ENCODE data around the gene STK10. TPM values are rescaled to one million over a fixed set of nuclear protein-coding genes. Genes with fewer than 3 reads are reported as not detected.

The STK10 gene
- total RNA-seq, 1 experiment from 2014 or later = 25.7 TPM

DNA sequence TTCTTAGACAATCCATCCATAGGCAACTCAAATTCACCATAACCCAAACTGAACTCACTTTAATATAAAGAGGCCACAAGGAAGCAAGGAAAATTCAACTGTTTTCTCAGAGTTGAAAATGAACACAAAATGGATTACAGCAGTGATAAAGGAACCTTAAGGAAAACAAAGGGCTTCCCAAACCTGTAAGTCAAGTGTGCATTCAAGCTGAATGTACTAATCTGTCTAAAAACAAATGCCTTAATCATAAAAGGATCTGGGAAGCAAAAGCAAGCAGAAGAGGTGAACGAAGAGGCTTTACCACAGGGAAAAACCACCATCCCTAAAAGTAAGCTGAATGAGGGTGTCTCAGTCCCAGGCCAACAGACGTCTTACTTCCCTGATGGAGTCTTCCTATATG lies 195.2 kb downstream of the STK10 start:
- Histone ChIP-seq H3F3A (ENCODE audit: low read length, unreplicated experiment) (peaks cover 8% of the 10 kb centered on the region), H3K27ac (ENCODE audit: low read length) (no peak overlapping the region), H3K4me1 (ENCODE audit: insufficient read depth, low read length) (peaks cover 52% of the 10 kb centered on the region), H3K4me3 (ENCODE audit: low read length) (no peak overlapping the region), H3K9me3 (ENCODE audit: low read length) (no peaks in the 10 kb centered on the region), H3K9ac (ENCODE audit: low read length) (no peak overlapping the region), H3K9me2 (replicated peaks; ENCODE audit: low read length) (no peaks in the 10 kb centered on the region; the same call in 1 of the 2 replicates), H3K79me2 (ENCODE audit: low read length) (peaks cover 95% of the 10 kb centered on the region), H2AFZ (ENCODE audit: low read length) (no peak overlapping the region), H3K27me3 (ENCODE audit: low read length) (no peaks in the 10 kb centered on the region), H4K20me1 (ENCODE audit: low read length) (peaks cover 4% of the 10 kb centered on the region; the same call in 1 of the 2 replicates), H3K4me2 (ENCODE audit: low read length) (no peak overlapping the region), H3K36me3 (ENCODE audit: low read depth, low read length) (peaks cover 33% of the 10 kb centered on the region)
- BruUV-seq (replicated peaks) = no TSS peak
- CTCF ChIA-PET = interaction anchor here (0.6 kb wide), 1 partner anchor 121 kb away, joined by 7 read pairs; no protein-coding TSS in a partner anchor
- POLR2A ChIA-PET (ENCODE audit: unreplicated experiment) = no interaction called here
- no peak for DNase-seq
- intact Hi-C loops (cut with micrococcal nuclease) = no loop called here
- no peak for ATAC-seq
- TF ChIP-seq EZH2phosphoT487 (IDR thresholded peaks at IDR 0.05; ENCODE audit: borderline replicate concordance, low read length) = no peak
- TF ChIP-seq CTCF (conservative IDR thresholded peaks at IDR 0.05; ENCODE audit: low read depth, low read length) = no peak
- no peak for TF ChIP-seq EZH2 (IDR thresholded peaks at IDR 0.05; ENCODE audit: low read length, unreplicated experiment)

GRCh38 chr5:171992305-171992704 lies 195.7 kb downstream of the STK10 start:
- no peak overlapping the region for H3K4me2 ChIP-seq (ENCODE audit: low read length)
- H3K9me3 ChIP-seq (ENCODE audit: low read length) = no peaks in the 10 kb centered on the region
- peaks cover 47% of the 10 kb centered on the region for H3K4me1 ChIP-seq (ENCODE audit: insufficient read depth, low read length)
- H3F3A ChIP-seq (ENCODE audit: low read length, unreplicated experiment) = peaks cover 4% of the 10 kb centered on the region
- no TSS peak for BruUV-seq (replicated peaks)
- H3K27ac ChIP-seq (ENCODE audit: low read length) = no peak overlapping the region
- H3K36me3 ChIP-seq (ENCODE audit: low read depth, low read length) = peaks cover 33% of the 10 kb centered on the region
- H2AFZ ChIP-seq (ENCODE audit: low read length) = no peak overlapping the region
- peaks cover 2% of the 10 kb centered on the region; the same call in 1 of the 2 replicates for H4K20me1 ChIP-seq (ENCODE audit: low read length)
- H3K9me2 ChIP-seq (replicated peaks; ENCODE audit: low read length) = no peaks in the 10 kb centered on the region; the same call in 1 of the 2 replicates
- intact Hi-C loops (cut with micrococcal nuclease) = no loop called here
- no peak overlapping the region for H3K9ac ChIP-seq (ENCODE audit: low read length)
- no peak for DNase-seq
- ChIA-PET CTCF (no interaction called here), POLR2A (ENCODE audit: unreplicated experiment) (no interaction called here)
- TF ChIP-seq EZH2phosphoT487 (IDR thresholded peaks at IDR 0.05; ENCODE audit: borderline replicate concordance, low read length) (no peak), CTCF (conservative IDR thresholded peaks at IDR 0.05; ENCODE audit: low read depth, low read length) (no peak), EZH2 (IDR thresholded peaks at IDR 0.05; ENCODE audit: low read length, unreplicated experiment) (no peak)
- ATAC-seq = no peak
- peaks cover 95% of the 10 kb centered on the region for H3K79me2 ChIP-seq (ENCODE audit: low read length)
- no peak overlapping the region for H3K4me3 ChIP-seq (ENCODE audit: low read length)
- H3K27me3 ChIP-seq (ENCODE audit: low read length) = no peaks in the 10 kb centered on the region

Other genes starting within 250 kb of the STK10 start
- 62.8 and 69.2 TPM in 2 replicates for gene FBXW11, start 181.6 kb downstream of the STK10 start, total RNA-seq (2014; rRNA removed)
- gene EFCAB9, start 5.9 kb upstream of the STK10 start, total RNA-seq (2014; rRNA removed) = not detected in 2 replicates
- 22.6 and 23.8 TPM in 2 replicates for gene UBTD2, start 95.5 kb upstream of the STK10 start, total RNA-seq (2014; rRNA removed)

Measured in PC-3 (cell line).